ENCODE data around the gene DIS3L.

- TF ChIP-seq CTCF (IDR thresholded peaks at IDR 0.05) (no peak), SIN3A (IDR thresholded peaks at IDR 0.05; ENCODE audit: borderline replicate concordance, insufficient read depth, low read depth, low read length) (no peak), POLR2AphosphoS5 (IDR thresholded peaks at IDR 0.05; ENCODE audit: low read depth, low read length) (no peak), REST (IDR thresholded peaks at IDR 0.05; ENCODE audit: insufficient read depth in 1 of 2, low read depth in 2 of 2, low read length in 1 of 2) (no peak)
These were observed 23.9 kb upstream of the DIS3L start for GRCh38 chr15:66269326-66270090.

Measured in Panc1 (cell line).